A204.1 (cell line): Measurements from ENCODE around the gene MRPL20.
"Not testable (repeated sequence)": the region's sequence is repeated elsewhere in the genome, so short reads cannot be mapped to it uniquely, and the experiment has no call there.

Source experiments
- FAIRE-seq: peaks from 2 replicates; lab custom pipeline; 2012; peaks lifted over from hg19 to GRCh38; lab: Jason Lieb, UNC

MRPL20 gene

GRCh38 chr1:1406101-1406820, 832 bp downstream of the MRPL20 start:
- no peak for FAIRE-seq

DNA sequence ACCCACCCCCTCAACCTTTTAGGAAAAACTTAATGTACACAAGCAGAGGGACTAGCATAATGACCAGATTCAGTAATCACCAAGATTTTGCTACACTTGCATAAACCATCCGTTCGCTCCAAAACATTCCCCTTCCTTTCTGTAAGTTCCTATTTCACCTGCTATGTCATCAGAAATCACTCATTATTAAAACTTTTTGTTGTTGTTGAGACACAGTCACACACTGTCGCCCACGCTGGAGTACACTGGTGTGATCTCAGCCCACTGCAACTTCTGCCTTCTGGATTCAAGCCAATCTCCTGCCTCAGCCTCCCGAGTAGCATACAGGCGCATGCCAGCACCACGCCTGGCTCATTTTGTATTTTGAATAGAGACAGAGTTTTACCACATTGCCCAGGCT, 3.4 kb downstream of the MRPL20 start:
- FAIRE-seq = no peak

- not testable (repeated sequence) for FAIRE-seq
Measured at GRCh38 chr1:1402901-1403392, 4.1 kb downstream of the MRPL20 start.

DNA sequence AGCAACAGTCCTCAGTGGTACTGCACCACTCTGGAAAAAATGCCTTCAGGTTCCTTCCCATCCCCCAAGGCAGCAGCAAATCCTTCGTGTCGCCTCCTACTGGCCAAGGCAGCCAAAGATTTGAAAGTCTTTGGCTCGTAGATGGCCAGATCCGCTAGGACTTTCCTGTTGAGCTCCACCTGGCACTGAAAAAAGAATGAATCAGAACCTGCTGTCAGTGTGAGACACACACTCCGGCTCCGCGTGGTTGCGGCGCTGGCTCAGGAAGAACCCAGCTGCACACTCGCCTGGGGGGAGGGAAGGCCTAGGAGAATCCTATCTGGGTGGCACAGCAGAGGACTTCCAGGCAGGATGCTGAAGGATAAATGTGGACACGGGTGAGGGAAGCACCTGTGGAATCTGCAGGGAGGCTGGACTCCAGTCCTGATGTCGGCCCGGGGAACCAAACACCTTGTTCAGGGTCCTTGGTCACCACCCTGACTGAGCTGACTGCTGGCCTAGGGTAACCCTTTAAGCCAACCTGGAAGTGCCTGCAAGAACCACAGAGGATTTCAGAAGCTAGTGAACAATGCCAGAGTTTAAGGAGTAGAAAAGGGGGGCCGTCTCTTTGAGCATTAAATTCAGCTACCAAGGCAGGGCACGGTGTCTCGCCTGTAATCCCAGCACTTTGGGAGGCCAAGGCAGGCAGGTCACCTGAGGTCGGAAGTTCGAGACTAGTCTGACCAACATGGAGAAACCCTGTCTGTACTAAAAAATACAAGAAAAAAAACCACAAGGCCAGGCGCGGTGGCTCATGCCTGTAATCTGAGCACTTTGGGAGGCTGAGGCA, 4.8 kb downstream of the MRPL20 start:
- FAIRE-seq = no peak

GRCh38 chr1:1401457-1402010, 5.6 kb downstream of the MRPL20 start:
- no peak for FAIRE-seq

GRCh38 chr1:1400576-1401456, 6.3 kb downstream of the MRPL20 start:
- no peak for FAIRE-seq

DNA sequence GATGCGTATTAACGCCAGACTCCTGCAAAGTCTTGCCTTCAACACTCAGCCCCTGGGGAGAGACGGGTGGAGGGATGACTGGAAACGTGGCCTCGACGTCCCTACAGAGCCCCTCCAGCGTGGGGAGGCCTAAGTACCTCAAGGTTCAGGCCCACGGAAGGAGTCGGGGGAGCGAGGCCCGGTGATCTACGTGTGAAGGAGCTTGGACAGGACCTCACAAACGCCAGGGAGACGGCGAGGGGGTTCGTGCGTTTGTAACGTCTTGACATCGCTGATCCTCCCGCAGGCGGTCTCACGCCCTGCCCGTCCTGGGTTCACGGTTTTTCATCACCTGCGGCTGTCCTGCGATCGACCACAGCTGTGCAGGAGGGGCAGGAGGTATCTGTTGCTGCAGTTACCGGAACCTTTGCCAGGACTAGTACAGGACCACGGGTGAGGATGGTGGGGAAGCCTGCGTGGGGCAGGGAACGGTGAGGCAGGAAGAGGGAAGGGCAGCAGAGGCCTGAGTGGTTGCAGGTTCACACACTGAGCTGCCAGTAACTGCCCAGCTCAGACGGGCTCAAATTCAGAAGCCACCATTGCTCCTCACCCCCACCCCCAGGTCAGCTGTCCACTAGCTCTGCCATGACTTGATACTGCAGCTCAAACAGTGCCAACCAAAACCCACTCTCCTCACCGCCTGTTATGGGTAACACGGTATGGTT, 7.1 kb downstream of the MRPL20 start:
- FAIRE-seq = no peak

DNA sequence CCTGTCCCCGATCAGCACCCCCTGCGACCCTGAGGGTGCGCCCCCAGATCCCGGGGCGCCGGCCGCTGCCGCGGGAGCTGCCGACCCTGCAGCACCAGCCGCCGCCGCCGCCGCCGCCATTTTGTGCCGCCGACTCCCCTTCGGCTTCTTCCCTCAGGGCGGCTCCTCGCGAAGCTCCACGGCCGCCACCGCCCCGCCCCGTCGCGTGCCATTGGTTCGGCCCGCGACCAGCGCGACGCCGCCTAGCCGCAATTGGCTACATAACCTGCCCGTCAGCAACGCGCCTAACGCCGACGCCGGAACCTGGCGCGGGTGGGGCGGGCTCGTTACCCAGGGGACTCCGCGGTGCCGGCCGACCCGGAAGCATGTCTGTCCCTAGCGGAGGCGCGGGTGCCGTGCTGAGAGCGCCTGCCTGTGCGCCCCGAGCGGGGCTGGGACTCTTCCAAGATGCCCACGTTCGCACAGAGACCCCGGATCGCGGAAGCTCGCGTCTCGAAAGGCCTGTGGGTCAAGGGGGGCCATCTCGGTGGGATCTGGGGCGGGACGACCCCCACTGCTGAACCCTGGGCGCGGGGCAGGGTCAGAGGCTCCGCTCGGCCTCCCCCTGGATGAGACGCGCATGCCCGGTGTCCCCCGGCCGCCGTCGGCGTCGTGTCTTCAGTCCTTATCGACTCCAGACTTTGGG, 7.8 kb downstream of the MRPL20 start, which contains the start of gene CCNL2:
Gene CCNL2 (minus strand): TSS at position 149 of the 685 bp plus-strand sequence. CDS start 29 bp downstream, at position 120.
- FAIRE-seq = no peak

DNA sequence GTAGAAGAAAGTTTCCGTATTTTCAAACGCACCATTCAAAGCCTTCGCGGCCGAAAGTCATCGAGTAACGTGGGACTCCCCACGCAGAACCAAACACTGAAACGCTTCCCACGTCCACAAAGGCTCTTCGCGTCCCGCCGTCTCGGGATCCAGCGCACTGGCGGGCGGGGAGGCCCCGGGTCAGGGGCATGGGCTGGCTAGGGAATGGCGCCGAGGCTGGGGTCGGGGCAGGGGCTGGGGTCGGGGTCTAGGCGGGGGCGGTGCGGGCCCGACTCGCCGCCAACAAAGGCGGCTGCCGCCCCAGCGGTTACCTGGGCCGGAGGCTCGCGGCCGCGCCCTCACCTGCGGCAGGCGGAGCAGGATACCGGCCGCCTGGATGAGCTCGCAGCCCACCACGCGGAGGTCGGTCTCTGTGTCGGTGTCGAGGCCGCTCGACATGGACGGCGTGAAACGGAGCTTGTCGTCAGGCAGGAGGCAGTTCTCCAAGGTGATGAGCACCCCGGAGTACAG, 8.4 kb downstream of the MRPL20 start:
- FAIRE-seq = no peak

DNA sequence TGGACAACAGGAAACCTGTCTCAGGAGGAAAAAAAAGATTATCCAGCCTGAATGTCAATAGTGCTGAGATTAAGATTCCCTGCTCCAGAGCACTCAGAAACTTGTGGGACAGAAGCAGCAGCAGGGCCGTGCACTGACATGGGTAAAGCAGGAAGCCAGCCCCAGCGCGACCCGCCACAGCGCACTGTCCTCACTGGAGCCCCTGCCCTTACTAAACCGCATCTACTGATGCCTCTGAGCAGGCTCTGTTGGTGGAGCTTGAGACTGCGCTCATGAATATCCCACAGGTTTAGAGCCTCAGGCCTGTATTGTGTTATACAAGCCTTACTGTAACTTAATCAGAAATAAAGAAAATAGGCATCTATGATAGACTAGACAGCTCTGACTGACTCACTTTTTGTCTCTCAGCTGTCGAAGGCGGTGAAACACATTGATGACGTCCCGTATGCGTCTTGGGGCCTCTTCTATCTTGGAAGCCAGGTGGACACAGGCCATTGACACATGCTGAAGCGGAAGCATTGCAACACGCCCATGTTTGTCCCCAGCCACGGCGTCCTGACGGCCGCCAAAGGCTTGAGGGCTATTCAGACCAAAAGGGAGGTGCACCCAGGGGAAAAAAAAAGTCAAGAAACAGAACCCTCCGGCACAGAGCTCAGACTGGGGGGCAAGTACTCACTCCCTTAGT, 9.1 kb downstream of the MRPL20 start:
- FAIRE-seq = no peak

DNA sequence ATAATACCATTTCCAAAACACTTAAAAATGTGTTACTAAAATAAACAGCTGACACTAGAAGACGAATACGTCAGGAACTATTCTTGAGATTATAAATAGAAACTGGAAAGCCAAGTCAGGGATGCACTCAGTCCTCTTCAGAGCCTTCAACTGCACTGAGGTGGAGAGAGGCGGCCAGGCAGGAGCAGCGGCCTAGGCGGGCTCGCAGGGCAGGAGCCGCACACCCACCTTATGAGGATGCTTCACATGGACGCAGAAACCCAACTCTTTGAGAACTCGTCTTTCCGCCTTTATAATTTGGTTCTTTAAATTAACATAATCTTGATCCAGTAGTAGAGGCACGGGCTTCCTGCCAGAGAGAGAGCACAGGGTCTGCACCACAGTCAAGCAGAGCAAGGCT, 11.9 kb downstream of the MRPL20 start:
- no peak for FAIRE-seq

DNA sequence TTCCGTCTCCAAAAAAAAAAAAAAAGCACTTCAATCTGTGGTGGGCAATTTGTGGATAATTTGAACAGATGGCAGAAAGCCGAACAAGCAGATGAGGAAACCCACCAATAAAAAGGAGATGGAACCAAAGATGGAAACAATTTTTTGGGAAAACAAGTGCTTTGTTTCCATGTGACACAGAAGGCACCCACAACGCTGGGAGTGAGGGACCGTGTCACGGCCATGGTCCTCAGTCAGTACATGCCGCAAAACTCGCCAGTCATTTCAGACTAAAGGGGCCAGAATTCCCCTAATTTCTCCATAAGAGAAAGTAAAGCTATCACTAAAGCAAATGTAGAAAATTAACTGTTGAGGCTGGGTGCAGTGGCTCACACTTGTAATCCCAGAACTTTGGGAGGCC, 13.0 kb downstream of the MRPL20 start:
- FAIRE-seq = no peak

- FAIRE-seq = no peak
Measured at GRCh38 chr1:1393428-1393827, 13.7 kb downstream of the MRPL20 start.

DNA sequence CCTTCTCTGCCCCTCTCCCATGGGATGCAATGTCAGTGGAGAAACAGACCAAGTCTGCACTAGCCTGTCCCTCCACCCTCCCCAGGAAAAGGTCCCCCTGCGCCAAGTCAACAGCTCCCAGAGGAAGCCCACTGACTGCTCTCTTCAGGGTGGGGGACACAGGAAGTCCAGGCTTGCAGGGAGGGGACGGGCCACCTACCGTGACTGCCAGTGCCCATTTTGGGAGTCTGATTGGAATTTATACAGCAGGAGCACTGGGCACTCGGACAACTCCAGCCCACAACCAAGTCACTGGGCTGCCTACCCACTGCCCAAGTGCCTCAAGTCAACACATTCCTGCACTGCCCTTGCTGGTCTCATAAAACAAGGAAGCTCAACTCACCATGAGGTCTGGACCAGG, 14.1 kb downstream of the MRPL20 start:
- no peak for FAIRE-seq

- FAIRE-seq = no peak
Measured at GRCh38 chr1:1391225-1391624, 15.9 kb downstream of the MRPL20 start.

DNA sequence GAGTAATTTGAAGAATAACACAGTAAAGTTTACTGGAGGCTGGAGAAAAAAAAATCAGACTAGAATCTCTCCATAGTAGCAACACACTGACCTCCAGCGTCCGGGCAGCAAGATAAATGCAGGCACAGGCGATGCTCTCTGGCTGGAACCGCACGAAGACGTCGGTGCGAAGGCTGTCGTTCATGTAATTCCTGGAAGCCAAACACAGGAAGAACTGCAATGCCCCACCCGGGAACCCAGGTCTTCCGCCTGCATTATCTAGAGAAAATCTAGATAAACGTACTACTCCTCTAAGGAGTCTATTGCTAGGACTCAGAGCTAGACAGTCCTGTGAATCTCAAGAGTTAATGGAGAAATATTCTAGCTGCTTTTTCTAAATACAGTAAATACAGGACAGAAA, 16.4 kb downstream of the MRPL20 start:
- FAIRE-seq = no peak

DNA sequence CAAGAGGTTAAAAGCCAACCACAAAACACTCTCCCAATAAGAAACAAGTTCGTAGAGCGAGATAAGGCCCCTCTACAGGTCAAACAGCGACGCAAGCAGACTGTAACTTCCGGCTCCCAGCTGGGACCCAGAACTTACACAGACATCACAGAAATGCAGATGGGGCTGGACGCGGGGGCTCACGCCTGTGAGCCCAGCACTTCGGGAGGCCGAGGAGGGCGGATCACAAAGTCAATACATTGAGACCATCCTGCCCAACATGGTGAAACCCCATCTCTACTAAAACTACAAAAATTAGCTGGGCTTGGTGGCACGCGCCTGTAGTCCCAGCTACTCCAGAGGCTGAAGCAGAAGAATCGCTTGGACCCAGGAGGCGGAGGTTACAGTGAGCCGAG, 19.0 kb downstream of the MRPL20 start:
- no peak for FAIRE-seq

DNA sequence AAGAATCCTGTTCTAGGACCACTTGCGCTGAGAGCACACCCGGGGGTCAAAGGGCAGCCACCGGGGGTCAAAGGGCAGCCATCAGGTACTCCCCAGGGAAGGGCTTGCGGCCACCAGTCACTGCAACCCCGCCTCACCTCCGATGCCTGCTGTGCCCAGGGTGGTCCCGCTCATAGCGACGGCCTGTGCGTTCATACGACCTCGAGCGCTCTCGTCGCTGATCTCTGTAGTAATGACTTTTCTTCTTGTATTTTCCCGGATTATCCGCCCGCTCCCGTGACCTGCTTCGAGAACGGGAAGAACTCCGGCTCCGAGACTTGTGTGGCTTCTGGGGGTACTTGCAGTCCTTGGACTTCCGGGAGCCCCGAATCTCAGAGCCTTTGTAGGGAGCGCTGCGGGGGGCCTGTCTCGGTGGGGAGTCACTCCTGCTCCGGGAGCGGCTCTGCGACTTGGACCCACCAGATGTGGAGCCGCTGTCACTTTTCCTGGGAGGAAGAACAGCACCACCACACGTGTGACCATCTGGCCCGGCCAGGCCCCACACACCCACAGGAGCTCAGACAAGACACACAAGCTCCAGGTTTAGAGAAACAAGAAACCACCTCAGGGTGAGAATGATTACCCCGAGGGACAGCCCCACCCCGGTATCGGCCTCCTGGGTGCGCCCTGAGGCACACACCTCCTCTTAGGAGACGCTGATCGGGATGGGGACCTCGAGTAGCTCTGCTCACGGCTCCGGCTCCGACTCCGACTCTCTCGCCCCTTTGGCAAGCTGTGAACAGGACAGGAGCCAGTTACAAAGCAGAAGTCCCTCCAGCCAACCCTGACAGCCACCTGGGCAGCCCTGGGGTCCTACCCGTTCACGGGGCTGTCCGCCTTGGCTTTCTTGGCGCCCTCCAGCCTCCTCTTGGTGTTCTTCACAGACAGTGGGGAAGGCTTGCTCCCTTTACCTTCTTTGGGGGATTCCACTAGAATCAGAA, 19.7 kb downstream of the MRPL20 start:
- no peak for FAIRE-seq

GRCh38 chr1:1385931-1386330, 21.2 kb downstream of the MRPL20 start:
- FAIRE-seq = no peak
